ENCODE measurements around the gene IFITM2. TPM values are rescaled to one million over a fixed set of nuclear protein-coding genes. Genes with fewer than 3 reads are reported as not detected.
"Not testable (repeated sequence)": the region's sequence is repeated elsewhere in the genome, so short reads cannot be mapped to it uniquely, and the experiment has no call there.

The IFITM2 gene
- total RNA-seq, 3 donors from 2014 or later = 197 to 257 (median 231) TPM

DNA sequence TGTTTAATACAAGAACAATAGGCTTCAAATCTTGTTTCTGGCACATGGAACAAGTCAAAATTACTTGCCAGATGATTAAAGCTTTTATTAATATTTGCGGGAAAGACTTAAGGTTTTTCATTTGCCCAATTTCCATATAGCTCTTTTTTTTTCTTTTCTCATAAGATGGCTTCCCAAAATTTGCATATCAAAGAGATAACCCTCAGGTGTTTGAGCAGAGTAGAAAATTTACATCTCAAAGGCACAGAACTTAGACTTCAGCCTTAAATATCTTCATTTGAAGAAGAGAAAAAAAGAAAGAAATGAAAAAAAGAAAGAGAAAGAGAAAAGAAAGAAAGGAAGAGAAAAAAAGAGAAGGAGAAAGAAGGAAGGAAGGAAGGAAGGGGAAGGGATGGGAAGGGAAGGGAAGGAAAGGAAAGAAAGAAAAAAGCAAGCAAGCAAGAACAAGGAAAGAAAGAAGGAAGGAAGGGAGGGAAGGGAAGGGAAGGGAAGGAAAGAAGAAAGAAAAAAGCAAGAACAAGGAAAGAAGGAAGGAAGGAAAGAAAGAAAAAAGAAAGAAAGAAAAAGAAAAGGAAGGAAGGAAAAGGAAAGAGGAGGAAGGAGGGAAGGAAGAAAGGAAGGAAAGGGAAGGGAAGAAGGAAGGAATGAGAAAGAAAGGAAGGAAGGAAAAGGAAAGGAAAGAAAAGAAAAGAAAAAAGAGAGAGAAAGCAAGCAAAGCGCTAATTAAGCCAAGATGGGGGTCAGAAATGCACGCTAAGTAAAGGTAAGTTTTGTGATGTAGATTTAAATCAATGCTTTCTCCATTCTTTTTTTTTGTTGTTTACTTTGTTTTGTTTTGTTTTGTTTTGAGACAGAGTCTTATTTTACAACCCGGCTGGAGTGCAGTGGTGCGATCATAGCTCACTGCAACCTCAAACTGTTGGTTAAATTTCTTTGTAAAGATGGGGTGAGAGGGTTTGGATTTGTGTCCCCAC lies 33.2 kb downstream of the IFITM2 start:
- ATAC-seq (no peak), DNase-seq (no peak)
- peaks cover 29% of the 10 kb centered on the region for H3K4me1 Mint-ChIP-seq (ENCODE audit: low read depth)
- no peaks in the 10 kb centered on the region for H3K9me3 Mint-ChIP-seq
- H3K4me3 Mint-ChIP-seq = no peak overlapping the region
- H3K27me3 Mint-ChIP-seq (ENCODE audit: low read depth) = no peaks in the 10 kb centered on the region
- no peaks in the 10 kb centered on the region for H3K36me3 Mint-ChIP-seq (ENCODE audit: insufficient read depth)

- H3K9me3 Mint-ChIP-seq = no peaks in the 10 kb centered on the region
- no peak for DNase-seq
- no peak overlapping the region for H3K4me3 Mint-ChIP-seq
- no peaks in the 10 kb centered on the region for H3K27me3 Mint-ChIP-seq (ENCODE audit: low read depth)
- H3K36me3 Mint-ChIP-seq (ENCODE audit: insufficient read depth) = no peaks in the 10 kb centered on the region
- peaks cover 18% of the 10 kb centered on the region for H3K4me1 Mint-ChIP-seq (ENCODE audit: low read depth)
- no peak for ATAC-seq
Measured at GRCh38 chr11:342328-342727, 34.7 kb downstream of the IFITM2 start.

GRCh38 chr11:344836-345578 lies 37.4 kb downstream of the IFITM2 start:
- H3K4me3 Mint-ChIP-seq = no peak overlapping the region
- no peaks in the 10 kb centered on the region for H3K9me3 Mint-ChIP-seq
- no peaks in the 10 kb centered on the region for H3K36me3 Mint-ChIP-seq (ENCODE audit: insufficient read depth)
- peaks cover 18% of the 10 kb centered on the region for H3K4me1 Mint-ChIP-seq (ENCODE audit: low read depth)
- no peak for ATAC-seq
- no peaks in the 10 kb centered on the region for H3K27me3 Mint-ChIP-seq (ENCODE audit: low read depth)
- no peak for DNase-seq

DNA sequence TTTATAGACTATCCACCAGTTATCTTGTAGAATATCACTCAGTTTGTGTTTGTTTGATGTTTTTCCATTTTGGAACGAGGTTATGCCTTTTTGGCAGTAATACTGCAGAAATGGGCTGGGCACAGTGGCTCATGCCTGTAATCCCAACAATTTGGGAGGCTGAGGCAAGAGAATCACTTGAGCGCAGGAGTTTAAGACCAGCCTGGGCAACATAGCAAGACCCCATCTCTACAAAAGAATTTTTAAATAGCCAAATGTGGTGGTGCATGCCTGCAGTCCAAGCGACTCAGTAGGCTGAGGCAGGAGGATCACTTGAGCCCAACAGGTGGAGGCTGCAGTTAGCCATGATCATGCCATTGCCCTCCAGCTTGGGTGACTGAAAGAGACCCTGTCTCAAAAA lies 38.9 kb downstream of the IFITM2 start:
- no peaks in the 10 kb centered on the region for H3K27me3 Mint-ChIP-seq (ENCODE audit: low read depth)
- H3K4me1 Mint-ChIP-seq (ENCODE audit: low read depth) = peaks cover 21% of the 10 kb centered on the region
- ATAC-seq = no peak
- H3K36me3 Mint-ChIP-seq (ENCODE audit: insufficient read depth) = no peaks in the 10 kb centered on the region
- DNase-seq = no peak
- no peak overlapping the region for H3K4me3 Mint-ChIP-seq
- H3K9me3 Mint-ChIP-seq = no peaks in the 10 kb centered on the region

GRCh38 chr11:349270-349954 lies 41.8 kb downstream of the IFITM2 start:
- not testable (repeated sequence) for H3K9me3 Mint-ChIP-seq; H3K36me3 Mint-ChIP-seq (ENCODE audit: insufficient read depth); DNase-seq; H3K27me3 Mint-ChIP-seq (ENCODE audit: low read depth); H3K4me3 Mint-ChIP-seq; ATAC-seq
- H3K4me1 Mint-ChIP-seq (ENCODE audit: low read depth) = peaks cover 33% of the 10 kb centered on the region

- H3K9me3 Mint-ChIP-seq = not testable (repeated sequence)
Measured at GRCh38 chr11:350033-350722, 42.6 kb downstream of the IFITM2 start.

GRCh38 chr11:350723-351255 lies 43.2 kb downstream of the IFITM2 start:
- no peak for DNase-seq
- no peak overlapping the region for H3K4me3 Mint-ChIP-seq
- H3K36me3 Mint-ChIP-seq (ENCODE audit: insufficient read depth) = no peaks in the 10 kb centered on the region

More at GRCh38 chr11:350033-350722, 42.6 kb downstream of the IFITM2 start:
- not testable (repeated sequence) for H3K36me3 Mint-ChIP-seq (ENCODE audit: insufficient read depth); DNase-seq; ATAC-seq; H3K4me3 Mint-ChIP-seq; H3K27me3 Mint-ChIP-seq (ENCODE audit: low read depth)
- H3K4me1 Mint-ChIP-seq (ENCODE audit: low read depth) = peaks cover 39% of the 10 kb centered on the region

GRCh38 chr11:351411-351810 lies 43.8 kb downstream of the IFITM2 start:
- no peak for ATAC-seq
- no peak overlapping the region for H3K4me3 Mint-ChIP-seq
- no peaks in the 10 kb centered on the region for H3K9me3 Mint-ChIP-seq
- no peaks in the 10 kb centered on the region for H3K27me3 Mint-ChIP-seq (ENCODE audit: low read depth)
- H3K36me3 Mint-ChIP-seq (ENCODE audit: insufficient read depth) = no peaks in the 10 kb centered on the region
- H3K4me1 Mint-ChIP-seq (ENCODE audit: low read depth) = peaks cover 43% of the 10 kb centered on the region
- DNase-seq = no peak

More at GRCh38 chr11:350723-351255, 43.2 kb downstream of the IFITM2 start:
- no peak for ATAC-seq
- no peaks in the 10 kb centered on the region for H3K27me3 Mint-ChIP-seq (ENCODE audit: low read depth)
- H3K9me3 Mint-ChIP-seq = no peaks in the 10 kb centered on the region
- peaks cover 43% of the 10 kb centered on the region for H3K4me1 Mint-ChIP-seq (ENCODE audit: low read depth)

GRCh38 chr11:352456-353031 lies 44.9 kb downstream of the IFITM2 start:
- Mint-ChIP-seq H3K4me3 (no peak overlapping the region), H3K27me3 (ENCODE audit: low read depth) (no peaks in the 10 kb centered on the region), H3K9me3 (no peaks in the 10 kb centered on the region), H3K36me3 (ENCODE audit: insufficient read depth) (no peaks in the 10 kb centered on the region), H3K4me1 (ENCODE audit: low read depth) (peaks cover 43% of the 10 kb centered on the region)
- no peak for ATAC-seq
- no peak for DNase-seq

DNA sequence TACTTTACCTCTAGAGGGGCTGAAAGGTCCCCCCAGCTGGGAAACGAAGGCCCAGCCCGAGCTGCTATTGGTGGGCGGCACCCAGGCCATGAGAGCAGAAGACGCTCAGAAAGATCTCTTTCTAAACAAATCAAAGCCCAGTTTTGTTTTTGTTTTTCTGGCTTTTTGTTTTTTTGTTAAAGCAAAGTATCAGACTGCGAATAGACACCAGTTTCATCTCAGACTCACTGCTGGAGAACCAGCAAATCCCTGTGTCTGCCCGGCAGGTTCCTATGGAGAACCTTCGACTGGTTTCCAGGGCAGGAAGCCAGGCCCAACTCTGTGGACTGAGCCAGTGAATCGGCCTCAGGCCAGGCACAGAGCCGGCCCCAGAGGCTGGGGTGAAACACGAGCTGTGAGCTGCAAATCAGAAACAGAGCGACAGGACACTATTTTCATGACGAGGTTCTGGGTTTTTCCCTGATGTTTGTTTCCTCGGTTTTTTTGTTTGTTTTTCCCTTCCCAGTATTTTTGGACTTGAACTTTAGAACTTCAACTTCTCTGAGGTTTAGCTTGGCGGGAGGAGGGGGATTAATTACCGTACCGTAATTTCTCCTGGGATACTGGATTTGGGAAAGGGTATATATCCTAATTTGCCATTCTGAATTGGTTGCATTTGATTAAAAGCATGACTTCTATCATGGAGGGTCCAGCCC lies 45.7 kb downstream of the IFITM2 start:
- no peak for ATAC-seq
- Mint-ChIP-seq H3K36me3 (ENCODE audit: insufficient read depth) (no peaks in the 10 kb centered on the region), H3K27me3 (ENCODE audit: low read depth) (no peaks in the 10 kb centered on the region), H3K9me3 (no peaks in the 10 kb centered on the region), H3K4me3 (peak overlapping the region; percentile 34), H3K4me1 (ENCODE audit: low read depth) (peaks cover 43% of the 10 kb centered on the region)
- no peak for DNase-seq

DNA sequence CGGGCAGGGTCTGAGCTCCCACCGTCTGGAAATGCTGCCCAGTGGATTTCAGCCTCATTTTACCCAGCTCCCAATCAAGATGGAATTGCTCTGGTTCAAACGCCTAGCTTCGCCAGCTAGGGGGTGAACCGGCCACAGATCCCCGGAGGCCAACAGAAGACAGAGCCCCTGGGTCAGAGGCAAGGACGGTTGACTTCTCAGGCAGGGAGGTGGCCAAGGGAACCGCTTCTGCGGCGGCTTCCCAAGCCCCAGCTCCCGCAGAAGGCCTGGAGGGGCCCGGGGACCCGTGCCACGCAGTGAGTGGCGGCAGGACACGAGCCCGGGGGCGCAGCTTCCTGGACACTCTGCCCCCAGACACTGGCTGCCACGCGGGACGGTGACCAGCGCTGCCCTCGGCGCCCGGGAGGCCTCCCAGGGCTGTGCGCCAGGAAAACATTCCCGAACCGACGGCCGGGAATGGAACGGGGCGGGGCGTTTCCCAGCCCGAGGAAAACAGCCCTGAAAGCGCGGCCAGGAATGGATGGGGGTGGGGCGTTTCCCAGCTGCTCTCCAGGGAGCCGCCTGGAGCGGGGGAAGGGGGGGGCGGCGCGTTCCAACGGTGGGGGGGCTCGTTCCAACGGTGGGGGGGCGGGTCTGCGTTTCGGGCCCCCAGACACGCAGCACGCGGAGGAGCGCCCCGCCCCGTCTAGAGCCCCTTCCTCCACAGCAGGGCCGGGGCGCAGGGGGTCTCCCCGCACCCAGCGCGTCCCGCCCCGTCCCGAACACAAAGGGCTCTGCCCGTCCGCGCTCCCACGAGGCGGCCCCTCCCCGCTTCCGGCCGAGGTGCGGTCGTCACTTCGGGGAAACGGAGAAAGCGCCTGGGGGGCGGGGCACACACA lies 48.2 kb downstream of the IFITM2 start:
- DNase-seq (peak; percentile 85), ATAC-seq (peak; percentile 72 to 75)
- Mint-ChIP-seq H3K27me3 (ENCODE audit: low read depth) (no peaks in the 10 kb centered on the region), H3K4me3 (peak overlapping the region; percentile 82), H3K36me3 (ENCODE audit: insufficient read depth) (no peaks in the 10 kb centered on the region), H3K4me1 (ENCODE audit: low read depth) (peaks cover 41% of the 10 kb centered on the region), H3K9me3 (no peaks in the 10 kb centered on the region)

DNA sequence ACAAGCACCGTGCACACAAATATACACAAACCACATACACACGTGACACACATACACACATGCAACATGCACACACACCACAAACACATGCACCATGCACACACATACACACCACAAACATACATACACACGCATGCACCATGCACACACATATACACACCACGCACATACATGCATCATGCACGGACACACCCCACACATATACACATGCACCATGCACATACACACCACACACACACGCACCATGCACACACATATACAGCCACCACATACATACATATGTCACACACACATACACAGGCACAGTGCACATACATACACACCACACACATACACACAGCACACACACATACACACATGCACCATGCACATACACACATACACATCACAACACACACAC lies 49.0 kb downstream of the IFITM2 start:
- ATAC-seq (no peak), DNase-seq (no peak)
- Mint-ChIP-seq H3K4me3 (no peak overlapping the region), H3K27me3 (ENCODE audit: low read depth) (no peaks in the 10 kb centered on the region), H3K36me3 (ENCODE audit: insufficient read depth) (no peaks in the 10 kb centered on the region), H3K9me3 (no peaks in the 10 kb centered on the region), H3K4me1 (ENCODE audit: low read depth) (peaks cover 33% of the 10 kb centered on the region)

Measured in activated T-cell treated with anti-CD3 and anti-CD28 coated beads, Interleukin-2, amount 50 U/mL, for 4 hours (primary cell).